Activated CD4-positive, alpha-beta T cell treated with anti-CD3 and anti-CD28 coated beads, Interleukin-10, Interleukin-2, amounts not matched to agents 100 ng/mL and 50 ng/mL, durations not matched to agents 16 hours and 8 hours (primary cell): ENCODE measurements around the gene CIB4.

ENCODE experiments used
- DNase-seq: peaks from one replicate; pipeline ENCODE4 v3.0.0-alpha.2; 2020

CIB4 gene

GRCh38 chr2:26564121-26564644, 77.0 kb downstream of the CIB4 start:
- no peak for DNase-seq

DNA sequence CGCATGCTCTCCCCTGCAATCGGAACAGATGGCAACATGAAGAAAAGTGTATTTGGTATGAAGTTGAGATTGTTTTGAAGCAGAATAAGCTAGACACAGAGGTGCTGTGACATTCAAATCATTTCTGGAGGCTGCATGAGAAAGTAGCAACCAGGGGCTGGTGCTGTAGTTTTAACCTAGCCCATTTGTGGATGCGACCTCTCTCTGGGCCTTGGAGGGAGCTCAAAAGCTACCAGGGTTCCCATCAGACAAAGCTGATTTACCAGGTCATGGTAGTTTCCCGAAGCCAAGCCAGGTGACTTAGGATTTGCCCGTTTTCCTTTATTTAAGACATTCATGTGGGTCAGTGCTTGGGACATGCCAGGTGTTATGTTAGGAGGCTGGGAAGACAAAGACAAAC, 77.5 kb downstream of the CIB4 start:
- no peak for DNase-seq

DNA sequence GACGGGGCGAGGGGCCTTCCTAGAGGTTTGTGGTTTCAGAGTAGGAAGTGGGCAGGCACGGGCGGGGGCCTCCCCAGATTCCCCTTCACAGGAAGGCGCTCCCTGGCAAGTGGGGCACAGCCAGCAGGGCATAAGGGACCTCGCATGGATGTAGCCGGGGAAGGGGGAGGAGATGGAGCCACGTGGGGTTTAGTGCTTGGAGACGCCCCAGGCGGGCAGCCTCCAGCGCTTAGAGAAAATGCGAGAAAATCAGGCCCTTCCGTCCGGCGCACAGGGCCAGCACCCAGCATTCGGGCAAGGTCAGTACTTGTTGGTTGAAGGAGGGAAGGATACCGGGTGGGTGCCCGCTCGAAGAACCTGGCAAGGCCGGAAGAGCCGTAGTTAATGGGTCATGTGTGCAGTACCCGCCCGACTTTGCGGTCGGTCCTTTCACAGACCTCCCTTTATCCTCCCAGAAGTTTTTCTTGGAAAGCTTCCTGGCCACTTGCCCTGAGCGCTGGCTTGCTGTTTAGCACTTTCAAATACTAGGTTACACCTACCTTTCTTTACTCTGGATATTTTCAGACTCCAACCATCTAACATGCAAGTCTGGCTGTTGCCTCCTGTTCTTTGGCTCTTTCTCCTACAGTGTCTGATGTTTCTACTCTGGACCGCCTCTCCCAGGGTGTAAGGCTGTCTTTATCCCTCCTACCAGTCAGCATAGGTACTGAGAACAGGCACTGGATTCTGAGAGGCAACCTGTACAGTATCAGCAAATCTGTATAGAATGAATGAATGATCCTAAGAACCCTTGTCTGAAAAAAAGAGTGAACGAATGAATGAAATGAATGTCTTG, 78.1 kb downstream of the CIB4 start:
- no peak for DNase-seq

DNA sequence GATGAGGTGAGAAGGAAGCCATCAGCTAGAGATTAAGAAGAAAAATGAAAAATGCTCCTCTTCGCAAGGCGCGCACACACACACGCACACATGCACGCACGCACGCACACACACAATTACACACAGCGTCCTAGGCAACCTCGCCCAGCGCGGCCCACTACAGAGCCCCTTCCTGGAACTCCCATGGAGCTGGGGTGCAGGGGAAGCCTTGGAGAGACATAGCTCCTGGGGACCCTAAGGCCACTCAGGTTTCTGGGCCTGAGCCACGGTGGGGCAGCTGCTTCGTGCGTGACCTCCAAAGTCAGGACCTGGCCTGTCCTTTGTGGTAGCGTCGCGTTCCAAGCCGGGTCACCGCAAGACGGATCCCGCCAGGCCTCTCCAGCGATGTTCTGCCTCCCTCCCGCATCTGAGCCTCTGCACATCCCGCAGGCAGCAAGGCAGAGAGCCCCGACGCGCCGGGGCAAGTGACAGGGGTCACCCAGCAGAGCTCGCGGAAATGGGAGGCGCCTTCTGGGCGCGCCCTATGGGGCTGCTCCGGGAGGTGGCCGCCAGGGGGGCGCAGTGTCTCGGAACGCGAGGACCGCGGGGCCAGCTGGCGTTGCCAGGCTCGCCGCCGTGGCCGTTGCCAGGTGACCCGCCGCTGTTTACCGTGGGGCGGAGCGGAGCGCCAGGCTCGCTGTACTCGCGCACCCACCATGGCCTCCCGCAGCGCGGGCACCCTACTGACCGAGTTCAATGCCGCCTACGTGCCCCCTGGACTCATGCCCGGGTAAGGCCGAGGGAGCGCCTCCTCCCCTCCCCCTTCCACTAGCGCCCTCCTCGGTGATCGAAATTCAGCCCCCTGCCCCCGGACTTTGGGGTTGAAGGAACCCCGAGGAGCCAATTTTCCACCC, 79.0 kb downstream of the CIB4 start:
- peak; percentile 30 for DNase-seq

DNA sequence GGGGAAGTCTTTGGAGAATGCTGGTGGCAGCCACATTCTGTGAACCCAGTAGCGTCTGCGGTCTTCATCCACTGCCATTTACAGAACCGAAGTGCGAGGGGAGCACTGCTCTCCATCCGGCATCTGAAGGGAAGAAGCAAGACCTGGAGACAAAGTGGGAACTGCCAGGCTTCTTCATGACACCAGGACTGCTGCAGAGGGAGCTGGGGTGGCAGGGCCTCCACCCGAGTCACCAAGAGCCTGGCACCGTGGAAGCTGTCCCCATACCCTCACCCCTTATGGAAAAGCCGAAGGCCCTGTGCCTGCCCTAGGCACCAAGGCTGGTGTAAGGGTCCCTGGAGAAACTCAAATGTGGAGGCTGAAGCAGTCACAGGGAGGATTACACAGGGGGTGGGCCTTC, 79.8 kb downstream of the CIB4 start:
- DNase-seq: no peak

DNA sequence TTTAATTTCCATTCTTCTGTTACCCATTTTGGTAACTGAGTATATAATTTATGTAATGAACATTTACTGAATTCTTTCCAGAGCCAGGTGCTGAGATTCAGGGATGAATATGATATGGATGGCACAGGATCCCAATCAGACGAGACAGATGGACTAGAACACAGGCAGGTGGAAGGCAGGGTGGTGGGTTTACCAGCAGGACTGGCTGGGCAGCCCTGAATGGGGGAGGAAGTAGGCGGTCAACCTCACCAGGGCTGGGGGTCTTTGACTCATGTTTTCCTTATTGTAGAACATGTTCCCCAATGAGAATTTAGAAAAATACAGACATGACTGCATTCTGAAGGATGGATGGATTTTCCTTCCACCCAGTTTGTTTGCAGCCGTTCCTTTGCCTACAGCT, 80.3 kb downstream of the CIB4 start:
- no peak for DNase-seq

DNA sequence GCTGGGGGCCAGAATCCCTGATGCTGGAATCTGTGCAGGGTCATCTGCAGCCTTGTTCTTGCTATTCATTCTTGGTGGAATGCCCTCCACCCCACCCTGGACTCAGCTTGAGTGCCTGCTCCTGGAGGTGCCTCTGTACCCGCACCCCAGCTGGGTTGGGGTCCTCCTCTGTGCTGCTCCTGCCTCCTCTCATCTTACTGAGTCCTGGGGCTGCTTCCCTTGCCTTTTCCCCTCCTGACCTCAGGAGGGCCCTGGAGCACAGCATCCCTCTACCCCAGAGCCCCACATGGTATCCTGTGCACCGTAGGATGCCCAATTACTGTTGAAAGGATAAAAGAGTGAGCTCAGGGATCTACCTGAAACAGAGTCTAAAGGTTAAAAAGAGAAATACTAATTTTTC, 81.6 kb downstream of the CIB4 start:
- no peak for DNase-seq

DNA sequence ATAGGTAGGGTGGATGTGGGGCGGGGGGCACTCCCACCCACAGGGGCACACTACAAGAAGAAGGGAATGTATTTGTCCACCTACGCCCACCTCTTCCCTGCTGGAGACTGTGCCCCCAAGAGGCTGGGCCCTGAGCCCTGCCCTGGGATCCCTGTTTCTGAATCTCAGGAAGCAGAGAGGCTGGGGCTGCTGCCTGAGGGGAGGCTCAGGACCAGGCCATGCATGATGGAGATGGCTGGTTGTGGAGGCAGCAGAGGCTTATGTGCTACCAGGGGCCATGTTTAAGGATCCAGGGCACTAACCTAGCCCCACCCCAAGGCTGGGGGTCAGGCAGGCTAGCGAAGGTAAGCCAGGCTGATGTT, 82.1 kb downstream of the CIB4 start:
- DNase-seq: no peak

- no peak for DNase-seq
These were observed 82.7 kb downstream of the CIB4 start for GRCh38 chr2:26558271-26559043.

DNA sequence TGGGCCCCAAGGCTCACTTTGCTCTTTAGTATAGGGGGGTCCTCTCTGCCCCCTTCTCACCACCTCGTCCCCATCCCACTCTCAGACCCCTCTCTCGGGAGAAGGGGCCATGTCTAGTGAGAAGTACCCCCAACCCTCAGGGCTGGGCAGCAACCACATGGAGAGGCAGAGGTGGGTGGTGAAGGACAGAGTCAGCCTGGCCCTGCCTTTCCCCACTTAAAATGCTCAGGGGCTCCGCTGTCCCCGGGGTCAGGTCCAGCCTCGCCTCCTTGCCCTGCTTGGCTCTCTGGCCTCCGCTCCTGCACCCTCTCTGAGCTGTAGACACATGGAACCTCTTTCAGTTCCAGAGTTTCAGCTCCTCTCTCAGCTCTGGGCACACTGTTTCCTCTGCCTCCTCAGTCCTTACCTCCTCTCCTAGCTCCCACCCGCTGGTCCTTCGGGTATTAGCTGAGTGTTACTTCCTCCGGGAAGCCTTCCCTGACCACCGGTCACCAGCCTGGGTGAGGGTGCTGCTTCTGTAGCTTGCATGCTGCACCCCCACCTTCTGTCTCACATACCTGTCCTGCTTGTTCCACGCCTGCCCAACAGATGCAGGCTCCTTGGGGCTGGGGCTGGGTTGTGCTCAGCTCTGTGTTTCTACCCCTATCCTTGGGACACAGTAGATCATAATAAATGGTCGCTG, 83.8 kb downstream of the CIB4 start:
- DNase-seq: no peak

DNA sequence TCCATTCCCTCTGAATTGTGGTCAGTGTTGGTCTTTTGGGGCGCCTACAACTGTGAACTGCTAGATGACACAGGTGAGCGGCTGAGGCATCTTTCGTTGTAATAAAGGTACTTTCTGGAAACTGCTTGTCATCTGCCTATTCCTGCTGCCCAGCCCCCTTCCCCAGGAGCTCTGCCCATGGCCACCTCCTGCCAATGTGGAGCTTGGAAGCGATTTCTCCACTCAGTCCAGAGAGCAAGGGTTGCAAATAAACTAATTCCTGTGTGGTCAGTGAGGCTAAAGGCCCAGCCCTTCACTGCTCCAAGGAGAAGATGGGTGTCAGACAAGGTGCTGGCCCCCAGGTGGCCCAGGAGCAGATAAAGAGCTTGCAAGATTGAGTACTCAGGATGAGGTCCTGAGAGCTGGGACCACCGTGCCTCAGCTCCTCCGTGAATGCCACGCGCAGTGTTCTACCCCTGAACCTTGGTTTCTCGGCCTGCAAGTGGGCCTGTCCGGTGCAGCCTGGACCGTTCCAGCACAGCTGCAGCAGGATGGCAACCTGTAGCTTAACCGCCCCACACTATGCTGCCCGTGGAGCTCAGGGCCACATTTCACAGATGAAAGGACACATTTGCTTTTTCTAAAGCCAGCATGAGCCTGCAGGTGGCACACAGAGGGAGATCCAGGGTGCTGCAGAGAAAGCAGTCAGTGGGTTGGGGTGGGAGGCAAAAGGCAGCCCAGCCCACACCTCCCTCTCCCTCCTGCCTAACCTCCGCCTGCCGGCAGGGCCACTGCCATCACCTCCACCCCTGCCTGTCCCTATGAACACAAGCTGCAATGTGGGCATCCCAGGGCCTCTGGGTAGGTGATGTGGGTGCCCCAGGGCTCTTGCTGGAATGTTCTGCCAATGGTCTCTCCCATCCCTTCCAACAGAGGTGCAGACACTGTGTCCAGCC, 84.6 kb downstream of the CIB4 start:
- no peak for DNase-seq

DNA sequence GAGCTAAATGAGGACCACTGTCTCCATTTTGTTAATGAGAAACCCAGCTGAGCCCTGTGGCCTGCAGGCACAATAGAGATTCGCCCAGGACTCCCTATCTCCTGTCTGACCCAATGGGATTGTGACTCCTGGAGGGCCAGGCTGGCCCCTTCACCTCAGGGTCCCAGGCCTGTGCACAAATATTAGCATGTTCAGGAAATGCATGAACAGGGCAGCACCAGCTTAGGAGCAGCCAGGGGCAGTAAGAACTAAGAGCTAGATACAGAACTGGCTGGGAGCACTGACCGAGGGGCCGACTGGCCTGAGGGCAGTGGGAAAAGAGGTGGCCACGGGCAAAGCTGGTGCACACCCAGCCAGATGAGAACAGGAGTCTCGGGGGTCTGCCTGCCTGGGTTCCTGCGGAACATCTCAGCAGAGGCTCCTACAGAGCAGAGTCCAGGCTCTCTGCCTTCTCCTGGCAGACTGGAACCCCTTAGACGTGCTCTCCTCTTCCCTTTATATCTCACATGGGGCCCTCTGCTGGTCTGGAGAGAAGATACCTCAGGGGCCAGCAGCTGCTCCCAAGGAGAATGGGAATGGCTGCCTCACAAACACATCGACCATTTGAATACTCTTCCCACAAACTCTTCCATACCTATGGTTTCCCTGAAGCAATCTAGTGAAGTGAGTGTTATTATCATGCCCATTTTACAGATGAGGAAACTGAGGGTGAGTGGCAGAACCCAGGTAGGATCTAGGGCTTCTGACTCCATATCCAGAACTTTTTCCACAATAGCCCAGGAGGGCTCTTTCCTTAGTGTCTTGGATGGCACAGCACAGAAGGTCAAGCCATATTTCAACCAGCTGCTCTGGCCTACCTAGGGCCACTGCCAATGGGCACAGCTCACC, 85.7 kb downstream of the CIB4 start:
- DNase-seq: no peak

- DNase-seq: no peak
These were observed 88.4 kb downstream of the CIB4 start for GRCh38 chr2:26552641-26553374.

DNA sequence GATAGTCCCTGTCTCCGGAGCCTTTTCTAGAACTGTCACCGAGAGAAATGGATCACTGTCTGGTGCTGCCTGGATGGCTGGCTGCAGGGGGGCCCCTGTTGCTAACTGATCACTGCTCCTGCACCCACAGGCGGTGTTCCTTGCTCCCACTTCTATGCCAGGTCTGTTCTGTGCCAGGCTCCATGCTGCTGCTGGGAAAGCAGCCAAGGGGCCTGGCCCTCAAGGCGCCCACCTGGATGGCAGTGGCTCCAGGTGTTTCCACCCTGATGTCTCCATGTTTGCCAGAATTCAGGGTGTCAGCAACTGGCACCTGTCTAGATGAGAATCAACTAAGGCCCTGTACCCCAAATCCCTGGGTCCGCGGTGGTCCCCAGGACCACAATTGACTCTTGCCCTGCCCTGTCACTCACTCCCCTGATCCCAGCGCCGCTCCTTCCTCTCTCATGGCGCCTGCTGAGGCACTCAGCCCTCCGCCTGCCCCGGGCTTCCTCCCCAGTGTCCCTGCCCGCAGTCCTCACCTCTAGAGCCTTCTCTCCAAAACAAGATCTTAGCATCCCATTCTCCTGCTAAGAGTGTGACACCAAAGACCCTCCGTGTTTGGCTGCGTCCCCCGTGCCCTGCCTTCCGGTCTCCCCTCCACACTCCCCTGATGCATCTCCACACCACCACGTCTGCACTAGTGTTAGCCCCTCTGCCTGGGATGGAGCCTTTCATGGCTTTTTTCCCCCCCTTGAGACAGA, 90.7 kb downstream of the CIB4 start:
- no peak for DNase-seq

DNA sequence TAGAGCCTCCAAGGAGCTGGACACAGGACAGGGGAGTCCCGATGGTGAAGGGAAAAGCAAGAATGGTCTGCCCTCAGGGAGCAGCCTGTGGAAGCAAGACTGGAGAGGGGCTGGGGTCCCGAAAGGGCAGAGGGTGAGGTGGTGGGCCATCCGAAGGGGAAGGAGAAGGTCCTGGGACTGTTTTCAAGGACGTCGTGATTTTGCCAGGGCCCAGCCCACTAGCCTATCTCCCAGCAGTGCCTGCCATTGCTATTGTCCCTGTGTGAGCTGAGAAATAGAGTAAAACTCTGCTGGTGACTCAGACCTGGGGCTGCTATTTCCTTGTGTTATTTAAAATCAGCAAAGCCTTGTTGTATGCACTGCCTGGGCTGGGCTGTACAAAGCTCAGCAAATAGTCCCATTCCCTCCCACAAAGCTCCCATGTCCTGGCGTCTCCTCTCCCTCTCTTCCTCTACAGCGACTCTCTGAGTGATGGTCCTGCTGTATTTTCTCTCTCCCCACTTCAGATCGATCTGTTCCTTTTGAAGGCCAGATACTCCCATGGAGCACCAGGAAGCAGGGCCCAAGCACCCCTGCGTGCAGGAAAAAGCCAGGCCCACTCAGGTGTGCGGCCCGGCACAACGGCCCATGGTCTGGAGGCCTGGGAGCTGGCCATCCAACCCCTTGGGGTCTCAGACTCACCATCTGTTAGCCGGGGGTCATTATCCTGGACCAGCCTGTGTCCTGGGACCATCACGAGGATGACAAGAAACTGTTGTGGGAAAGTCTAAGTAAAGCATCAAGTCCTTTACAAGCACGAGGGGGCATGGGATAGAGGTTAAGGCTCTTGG, 98.3 kb downstream of the CIB4 start:
- no peak for DNase-seq

DNA sequence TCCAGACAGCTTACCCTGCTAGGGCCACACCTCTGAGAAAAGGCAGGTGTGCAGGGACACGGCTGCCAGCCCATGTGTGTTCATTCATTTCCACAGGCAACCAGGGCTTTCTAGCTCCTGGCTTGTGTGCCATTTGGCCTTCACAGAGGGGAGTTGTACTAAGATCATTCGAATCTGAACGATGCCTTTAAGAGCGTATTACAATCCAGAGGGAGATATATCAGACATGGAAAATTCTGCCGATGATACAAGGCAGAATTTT, 99.0 kb downstream of the CIB4 start:
- no peak for DNase-seq

- DNase-seq: no peak
These were observed 99.6 kb downstream of the CIB4 start for GRCh38 chr2:26541401-26542193.
